NCI-H446 (cell line): ENCODE results near the gene TBC1D9.
"Not testable (repeated sequence)": the region's sequence is repeated elsewhere in the genome, so short reads cannot be mapped to it uniquely, and the experiment has no call there.

Experiments
- DNase-seq, 2 experiments: peaks; one replicate each; lab custom pipeline; 2025; lab: John Stamatoyannopoulos, UW

TBC1D9 gene

DNA sequence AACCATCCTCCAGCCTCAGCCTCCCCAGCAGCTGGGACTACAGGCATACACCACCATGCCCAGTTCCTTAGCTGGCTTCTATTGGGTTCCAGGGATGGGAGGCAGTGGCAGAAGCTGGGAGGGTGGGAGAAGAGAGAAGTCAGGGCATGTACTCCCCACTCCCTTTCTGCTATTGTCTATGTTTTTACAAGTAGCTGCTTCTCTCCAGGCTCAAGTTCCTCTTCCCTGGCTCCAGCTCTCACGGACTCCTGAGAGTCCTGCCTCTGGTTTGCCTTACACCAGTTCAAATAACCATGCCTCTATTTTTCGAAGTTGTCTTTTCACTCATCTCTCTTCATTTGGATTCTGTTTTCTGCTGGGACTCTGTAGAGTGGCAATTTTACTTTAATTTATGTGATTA lies 2.9 kb downstream of the TBC1D9 start:
- no peak for DNase-seq

DNA sequence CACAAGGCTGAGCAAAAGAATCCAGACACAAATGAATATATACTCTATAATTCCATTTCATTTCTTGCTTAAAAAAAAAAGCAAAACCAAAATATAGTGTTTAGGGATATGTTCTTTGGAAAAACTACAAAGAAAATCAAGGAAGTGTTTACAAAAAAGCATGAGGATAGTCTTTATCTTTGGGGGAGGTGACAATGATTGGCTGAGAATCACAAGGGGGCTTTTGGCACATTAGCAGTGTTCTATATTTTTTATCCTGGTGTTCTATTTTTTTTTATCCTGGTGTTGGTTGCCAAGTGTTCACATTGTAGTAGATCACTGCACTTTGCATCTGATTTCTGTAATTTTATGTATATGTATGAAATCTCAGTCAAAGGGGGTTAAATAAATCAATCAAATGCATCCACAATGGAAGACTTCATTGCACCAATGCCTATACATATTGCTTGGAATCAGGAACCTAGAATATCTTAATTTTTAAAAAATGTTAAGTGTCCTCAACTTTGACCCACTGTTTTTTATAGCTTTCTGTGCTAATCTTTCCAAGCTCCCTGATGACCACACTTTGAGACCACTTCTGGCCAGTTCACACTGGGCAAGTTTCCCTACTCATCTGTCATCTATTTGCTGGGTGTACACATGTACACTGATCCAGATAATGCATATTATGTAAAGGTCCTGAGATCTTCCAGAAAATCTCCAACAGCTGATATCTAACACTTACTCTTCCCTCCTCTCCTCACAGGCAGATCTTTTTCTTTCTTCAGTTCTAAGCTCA lies 3.7 kb downstream of the TBC1D9 start:
- DNase-seq = no peak

DNA sequence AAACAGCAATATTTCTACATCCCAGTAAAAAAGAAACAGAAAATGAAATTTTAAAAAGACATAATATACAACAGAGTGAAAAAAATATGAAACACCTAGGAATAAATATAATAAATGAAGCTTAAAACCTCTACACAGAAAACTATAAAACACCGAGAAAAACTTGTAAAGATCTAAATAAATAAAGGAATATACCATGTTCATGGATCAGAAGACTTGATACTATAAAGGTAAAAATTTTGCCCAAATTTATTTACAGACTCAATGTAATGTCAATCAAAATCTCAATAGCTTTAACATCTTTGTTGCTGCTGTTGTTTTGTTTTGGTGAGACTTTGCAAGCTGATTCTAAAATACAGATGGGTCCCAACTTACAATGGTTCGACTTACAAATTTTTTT lies 5.7 kb downstream of the TBC1D9 start:
- DNase-seq = no peak

DNA sequence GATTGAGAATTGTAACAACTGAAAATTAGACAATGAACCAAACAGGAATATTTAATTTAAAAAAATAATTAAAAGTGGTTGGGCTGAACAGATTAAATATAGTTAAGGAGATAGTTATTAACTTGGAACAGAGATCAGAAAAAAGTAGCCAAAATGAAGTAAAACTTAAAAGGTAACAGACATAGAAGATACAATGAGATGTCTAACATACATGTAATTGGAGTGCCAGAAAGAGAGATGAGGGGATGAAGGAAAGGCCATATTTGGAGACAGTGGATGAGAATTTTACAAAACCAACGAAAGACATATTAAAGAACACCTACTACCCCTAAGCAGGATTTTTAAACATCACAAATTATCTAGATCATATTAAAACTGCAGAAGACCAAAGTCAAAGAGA lies 8.0 kb downstream of the TBC1D9 start:
- DNase-seq = no peak

DNA sequence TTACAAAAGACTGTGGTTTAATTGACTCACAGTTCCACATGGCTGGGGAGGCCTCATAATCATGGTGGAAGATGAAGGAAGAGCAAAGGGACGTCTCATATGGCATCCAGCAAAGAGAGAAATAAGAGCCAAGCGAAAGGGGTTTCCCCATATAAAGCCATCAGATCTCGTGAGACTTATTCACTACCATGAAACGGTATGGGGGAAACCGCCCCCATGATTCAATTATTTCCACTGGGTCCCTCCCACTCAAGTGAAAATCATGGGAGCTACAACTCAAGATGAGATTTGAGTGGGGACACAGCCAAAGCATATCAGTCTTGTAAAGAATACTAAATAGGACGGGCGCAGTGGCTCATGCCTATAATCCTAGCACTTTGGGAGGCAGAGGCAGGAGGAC lies 9.6 kb downstream of the TBC1D9 start:
- DNase-seq = not testable (repeated sequence)

DNA sequence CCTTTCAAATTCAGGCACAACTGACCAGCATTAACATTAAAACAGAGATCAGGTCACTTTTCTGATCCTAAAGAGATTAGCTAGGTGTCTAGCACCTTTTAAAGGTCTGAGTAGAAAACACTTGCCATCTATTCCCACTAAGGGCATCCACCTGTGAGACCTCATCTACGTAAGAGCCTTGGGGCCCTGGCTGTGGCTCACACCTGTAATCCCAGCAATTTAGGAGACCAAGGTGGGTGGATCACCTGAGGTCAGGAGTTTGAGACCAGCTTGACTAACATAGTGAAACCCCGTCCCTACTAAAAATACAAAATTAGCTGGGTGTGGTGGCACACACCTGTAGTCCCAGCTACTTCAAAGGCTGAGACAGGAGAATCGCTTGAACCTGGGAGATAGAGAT lies 11.8 kb downstream of the TBC1D9 start:
- no peak for DNase-seq

DNA sequence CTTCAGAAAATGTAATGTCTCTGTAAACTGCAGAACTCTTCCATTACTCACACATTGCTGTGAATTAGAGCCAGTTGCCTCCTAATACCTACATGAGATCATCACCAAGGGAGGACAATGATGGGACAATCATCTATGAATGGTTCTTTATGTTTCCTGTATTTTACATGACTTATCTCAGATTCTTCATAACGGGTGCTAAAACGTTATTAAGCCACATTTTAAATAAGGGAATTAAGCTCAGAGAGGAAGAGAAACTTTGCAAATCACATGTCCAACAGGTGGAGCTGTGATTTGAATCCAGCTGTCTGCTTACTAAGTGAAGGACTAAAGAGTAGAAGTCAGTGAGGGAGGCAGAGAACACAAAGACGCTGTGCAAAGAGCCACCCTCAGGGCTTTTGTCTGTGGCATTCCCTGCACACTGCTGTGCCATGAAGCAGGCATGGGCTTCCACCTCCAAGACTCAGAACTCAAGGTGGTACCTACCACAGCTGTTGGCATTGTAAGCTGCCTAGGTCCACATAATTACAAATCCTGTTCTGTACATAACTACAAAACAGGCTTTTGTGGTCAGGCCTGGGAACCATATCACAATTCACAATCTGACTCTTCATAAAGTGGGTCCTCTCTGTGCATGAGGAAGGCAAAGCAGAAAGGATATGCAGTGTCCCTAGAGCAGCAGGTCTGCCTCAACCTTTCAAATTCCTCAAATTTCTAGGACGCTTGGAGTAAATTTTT lies 12.8 kb downstream of the TBC1D9 start:
- no peak for DNase-seq

DNA sequence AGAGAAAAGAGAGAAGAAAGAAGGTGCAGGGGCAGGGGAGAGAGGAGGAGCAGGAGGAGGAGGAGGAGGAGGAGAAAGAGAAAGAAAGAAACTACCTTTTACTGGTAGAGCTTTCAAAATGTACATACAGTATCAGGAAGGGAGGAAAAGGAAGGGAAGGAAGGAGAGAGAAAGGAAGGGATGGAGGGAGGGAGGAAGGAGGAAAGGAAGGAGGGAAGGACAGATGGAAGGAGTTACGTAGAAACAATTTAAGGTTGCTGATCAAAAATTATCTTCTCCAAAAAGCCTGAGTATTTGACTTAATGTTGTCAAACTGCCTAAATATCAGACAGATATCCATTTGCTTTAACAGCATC lies 13.4 kb downstream of the TBC1D9 start:
- DNase-seq = no peak

DNA sequence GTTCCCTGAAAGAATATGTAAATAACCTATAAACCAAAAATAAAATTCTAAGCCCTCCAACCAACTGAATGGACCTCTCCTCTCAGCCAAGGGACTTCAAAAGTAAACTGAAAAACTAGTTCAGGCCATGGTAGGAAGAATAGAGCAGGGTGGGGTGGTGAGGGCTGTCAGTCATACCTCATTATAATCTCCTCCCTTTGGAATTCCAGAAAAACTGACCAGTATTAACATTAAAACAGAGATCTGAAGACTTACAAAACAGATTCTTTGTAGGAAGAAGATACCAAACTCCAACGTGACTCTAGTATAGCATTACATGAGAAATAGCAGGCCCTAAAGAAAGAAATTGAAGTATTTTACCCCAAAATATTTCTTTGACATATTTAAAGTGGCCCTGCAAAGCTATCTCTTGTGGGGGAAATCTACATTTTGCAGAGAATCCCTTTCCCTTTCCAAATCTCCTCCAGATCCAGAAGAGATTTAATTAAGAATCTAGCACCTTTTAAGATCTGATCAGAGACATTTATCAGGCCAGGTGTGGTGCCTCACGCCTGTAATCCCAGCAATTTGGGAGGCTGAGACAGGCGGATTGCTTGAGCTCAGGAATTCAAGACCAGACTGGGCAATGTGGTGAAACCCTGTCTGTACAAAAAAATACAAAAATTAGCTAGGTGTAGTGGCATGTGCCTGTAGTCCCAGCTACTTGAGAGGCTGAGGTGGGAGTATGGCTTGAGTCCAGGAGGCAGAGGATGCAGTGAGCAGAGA lies 15.1 kb downstream of the TBC1D9 start:
- DNase-seq = no peak

DNA sequence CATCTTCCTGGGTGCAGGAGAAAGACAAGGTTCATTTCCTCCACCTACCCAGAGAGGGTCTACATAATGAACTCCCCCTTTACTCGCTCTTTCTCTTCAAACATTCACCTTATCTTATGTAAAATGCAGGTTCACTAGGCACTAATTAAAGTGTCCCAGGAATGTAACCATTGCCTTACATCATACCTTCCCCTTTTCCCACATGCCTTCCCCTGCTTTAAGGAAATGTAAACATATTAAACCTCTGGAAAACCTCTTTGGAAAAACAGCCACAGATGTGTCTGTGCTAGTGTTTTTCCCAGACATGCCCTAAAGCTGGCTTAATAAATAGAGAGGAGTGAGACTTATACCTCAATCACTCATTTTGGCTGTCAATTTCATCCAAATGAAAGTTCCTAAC lies 15.8 kb downstream of the TBC1D9 start:
- no peak for DNase-seq

DNA sequence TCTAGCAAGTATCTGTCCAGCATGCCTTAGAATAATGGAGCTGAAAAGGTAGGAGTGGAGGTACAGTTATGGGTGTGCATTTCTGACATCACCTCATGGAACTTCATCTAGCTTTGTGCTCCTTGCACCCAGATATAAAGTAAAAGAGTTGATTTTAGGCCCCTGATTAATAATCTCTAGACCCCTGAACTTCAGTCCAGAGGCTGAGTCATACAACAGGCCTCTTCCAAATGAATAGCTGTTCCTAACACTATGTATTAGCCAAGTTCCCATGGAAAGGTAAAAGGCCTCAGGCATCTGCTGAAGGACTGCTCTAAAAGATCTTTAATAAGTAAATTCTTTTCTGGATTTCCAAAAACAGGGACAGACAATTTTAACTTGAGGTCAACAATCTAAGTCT lies 16.2 kb downstream of the TBC1D9 start:
- DNase-seq = no peak

DNA sequence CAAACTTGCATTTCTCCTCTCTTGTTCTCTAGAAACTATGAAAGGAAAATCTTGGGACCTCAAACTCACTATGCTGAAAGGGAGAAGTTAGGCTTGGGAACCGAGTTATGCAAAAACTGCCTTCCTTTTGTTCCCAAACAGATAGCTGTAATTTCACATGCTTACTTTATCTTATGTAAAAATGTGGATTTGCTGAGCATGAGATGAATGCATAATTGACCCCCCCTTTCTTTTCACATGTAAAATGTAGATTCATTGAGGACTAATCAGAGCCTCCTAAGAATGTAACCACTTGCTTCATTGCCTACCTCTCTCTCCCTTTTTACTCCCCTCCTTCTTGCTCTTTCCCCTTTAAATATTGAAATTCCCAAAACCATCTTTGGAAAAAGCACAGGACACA lies 18.0 kb downstream of the TBC1D9 start:
- no peak for DNase-seq

DNA sequence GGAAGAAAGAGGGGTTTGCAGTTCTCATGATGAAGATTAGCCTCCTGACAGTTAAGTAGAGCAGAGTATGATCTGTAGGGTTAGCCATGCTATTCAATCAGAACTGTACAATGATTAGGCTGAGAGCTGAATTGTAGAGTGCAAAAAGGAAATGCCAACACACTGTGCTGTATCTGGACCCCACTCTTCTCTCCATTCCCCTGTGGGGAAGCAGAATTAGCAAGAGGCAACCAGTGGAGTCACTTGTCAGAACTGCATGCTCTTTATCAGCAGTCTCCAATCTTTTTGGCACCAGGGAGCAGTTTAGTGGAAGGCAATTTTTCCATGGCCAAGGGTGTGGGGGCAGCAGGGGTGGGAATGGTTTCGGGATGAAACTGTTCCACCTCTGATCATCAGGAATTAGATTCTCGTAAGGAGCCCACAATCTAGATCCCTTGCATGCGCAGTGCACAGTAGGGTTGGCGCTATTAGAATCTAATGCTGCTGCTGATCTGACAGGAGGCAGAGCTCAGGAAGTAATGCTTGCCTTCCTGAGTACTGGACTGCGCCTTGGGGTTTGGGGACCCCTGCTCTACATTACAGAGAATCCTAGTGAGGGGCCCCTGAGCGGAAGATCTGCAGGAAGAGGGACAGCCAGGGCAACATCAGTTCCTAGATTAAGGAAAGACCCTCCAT lies 19.4 kb downstream of the TBC1D9 start:
- no peak for DNase-seq

DNA sequence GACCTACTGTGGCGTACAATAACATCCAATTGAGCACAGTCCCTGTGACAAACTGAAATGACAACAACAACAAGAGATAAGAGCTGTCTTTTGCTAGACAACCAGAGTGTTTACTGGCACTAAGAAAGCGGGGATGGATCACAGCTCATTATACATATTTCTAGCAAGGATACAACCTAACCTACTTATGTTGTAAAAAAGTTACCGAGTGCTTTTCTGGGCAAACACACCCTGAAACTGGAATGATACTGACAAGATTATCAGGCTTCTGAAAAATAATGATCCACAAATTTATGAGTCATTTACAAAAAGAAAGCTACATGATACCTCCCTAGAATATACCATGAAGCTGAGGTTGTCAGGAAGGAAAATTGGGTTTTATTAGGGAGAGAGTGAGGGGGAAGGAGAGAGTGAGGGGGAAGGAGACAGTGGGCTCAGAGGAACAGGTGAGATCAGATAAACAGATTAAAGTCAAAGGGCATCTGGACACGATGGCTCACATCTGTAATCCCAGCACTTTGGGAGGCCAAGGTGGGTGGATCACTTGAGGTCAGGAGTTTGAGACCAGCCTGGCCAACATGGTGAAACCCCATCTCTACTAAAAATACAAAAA lies 20.3 kb downstream of the TBC1D9 start:
- DNase-seq = no peak

DNA sequence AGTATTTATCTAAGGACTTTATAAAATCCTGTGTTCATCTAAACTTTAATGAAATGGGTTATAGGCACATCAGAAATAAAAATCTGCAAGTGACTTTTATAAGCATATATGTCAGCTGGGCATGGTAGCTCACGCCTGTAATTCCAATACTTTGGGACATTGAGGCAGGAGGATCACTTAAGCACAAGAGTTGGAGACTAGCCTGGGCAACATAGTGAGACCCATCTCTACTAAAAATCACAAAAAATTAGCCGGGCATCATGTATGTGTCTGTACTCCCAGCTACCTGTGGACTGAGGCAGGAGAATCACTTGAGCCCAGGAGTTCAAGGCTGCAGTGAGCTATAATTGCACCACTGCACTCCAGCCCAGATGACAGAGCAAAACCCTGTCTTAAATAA lies 20.9 kb downstream of the TBC1D9 start:
- no peak for DNase-seq

DNA sequence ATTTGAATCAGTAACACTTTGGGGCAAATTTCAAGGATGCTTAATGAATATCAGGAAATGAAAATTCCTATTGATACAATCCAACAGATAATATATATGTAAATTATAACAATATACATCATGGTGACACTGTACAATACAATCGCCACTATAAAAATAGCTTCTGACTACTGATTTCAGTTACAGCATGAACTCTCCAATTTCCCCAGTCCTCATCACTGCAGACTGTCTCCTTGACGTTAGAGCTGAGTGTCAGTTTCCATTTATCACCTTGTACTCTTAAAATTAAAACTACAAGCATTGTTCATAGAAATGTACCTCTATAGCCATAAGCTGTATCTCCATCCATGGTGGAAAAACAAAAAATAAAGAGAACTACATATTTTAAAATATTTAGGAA lies 23.4 kb downstream of the TBC1D9 start:
- no peak for DNase-seq

DNA sequence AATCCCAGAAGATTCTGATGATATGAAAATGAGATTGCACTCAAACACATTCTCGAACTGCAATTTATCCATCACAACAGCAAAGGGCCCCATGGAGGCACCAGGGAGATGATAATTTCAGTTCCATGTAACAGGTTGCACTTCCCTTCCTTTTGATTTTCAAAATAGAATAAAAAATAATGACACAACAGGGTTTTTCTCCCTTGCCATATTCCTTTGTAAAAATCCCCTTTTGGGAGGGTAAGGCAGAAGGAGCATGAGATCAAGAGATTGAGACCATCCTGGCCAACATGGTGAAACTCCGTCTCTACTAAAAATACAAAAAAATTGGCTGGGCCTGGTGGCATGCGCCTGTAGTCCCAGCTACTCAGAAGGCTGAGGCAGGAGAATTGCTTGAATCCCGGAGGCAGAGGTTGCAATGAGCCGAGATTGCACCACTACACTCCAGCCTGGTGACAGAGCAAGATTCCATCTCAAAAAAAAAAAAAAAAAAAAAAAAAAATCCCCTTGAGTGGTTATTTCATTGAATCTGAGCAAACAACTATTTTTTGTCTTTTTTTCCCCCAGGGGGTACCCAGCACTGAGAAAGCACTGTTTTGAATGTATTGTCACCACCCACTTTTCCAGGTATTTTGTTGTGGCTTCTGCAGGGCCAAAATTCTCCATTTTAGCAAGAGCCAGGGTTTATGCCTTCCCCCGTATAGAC lies 26.7 kb downstream of the TBC1D9 start:
- DNase-seq = no peak

DNA sequence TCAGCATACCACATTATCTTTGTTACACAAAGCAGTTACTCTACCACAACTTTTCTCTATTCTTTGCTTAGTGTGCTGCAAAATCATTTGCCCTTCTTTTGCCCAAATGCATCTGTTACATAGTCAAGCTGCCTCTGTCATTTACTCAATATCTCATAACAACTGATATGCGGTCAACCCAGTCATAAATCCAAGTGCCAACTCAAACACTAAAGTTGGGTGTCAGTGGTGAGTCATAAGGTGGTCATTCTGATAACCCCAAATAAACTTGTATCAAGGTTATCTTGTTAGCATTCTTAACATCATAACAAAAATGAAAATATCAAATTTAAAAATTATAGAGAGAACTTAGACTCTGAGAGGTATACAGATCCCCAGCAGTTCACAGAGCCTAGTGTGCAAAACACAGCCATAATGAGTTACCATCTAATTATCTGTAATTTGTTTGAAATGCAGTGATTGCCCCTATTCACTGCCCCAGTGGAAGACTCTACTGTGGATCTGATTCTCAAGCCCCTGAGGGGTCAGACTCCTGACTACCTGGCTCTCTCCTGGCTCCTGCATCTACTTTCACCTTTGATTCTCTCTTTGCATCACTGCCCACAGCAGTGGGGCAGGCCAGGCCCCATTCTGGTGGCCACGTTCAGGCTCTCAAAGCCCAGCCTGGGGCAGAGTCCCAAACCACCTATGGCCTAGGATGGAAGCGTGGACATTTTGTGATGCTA lies 29.2 kb downstream of the TBC1D9 start:
- no peak for DNase-seq

DNA sequence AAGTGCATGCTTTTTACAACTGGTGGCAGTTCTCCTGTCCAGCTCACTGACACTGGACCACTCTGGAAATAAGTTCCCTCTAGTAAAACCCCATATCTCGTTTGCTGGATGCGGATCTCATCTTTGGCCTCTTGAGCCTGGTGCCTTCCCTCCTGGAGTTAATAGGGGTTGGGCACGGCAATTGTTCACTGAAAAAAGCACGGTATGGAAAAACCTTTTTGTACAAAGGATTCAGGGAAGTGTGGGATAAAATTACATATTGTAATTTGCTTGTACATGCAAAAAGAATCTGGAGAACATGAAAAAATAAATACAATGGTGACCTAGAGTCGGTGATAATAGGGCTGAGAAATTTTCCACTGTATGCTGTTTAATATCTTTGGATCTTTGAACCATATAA lies 30.6 kb downstream of the TBC1D9 start:
- no peak for DNase-seq

DNA sequence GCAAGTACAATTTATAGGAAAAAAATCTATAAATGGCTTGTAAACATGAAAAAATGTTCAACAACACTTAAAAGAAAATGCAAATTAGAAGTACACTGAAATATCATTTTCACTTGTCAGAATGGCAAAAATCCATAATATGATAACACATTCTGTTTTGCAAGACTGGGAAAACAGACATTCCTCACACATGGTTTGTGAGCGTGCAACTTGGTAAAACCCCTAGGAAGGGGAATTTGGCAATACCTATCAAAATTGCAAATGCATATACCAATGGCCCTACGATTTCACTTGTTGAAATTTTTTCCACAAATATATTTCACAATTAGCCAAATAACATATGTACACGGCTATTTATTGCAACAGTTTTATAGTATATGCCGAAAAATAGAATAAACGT lies 31.4 kb downstream of the TBC1D9 start:
- no peak for DNase-seq
